ENCODE results near the gene SLC2A9. TPM values are rescaled to one million over a fixed set of nuclear protein-coding genes. Genes with fewer than 3 reads are reported as not detected.

Gene SLC2A9
- total and polyA plus RNA-seq, 2 of the 8 experiments (the other 6 are each of a cell fraction or from before 2014, with no cell fraction given): 0.20 to 0.26 TPM

GRCh38 chr4:9906996-9907395 is 114.3 kb downstream of the SLC2A9 start (continued):
- TF ChIP-seq MAX (IDR thresholded peaks at IDR 0.05) (no peak), SUZ12 (IDR thresholded peaks at IDR 0.05; ENCODE audit: low read length) (no peak), CHD7 (IDR thresholded peaks at IDR 0.05; ENCODE audit: insufficient replicate concordance, low read length) (no peak), PHF8 (conservative IDR thresholded peaks at IDR 0.05; ENCODE audit: low read depth, low read length) (no peak), EZH2 (IDR thresholded peaks at IDR 0.05; ENCODE audit: low read depth, low read length, severe bottlenecking) (no peak)
